ENCODE measurements around the gene EPB41L5. TPM values are rescaled to one million over a fixed set of nuclear protein-coding genes. Genes with fewer than 3 reads are reported as not detected.
"Not testable (repeated sequence)": the region's sequence is repeated elsewhere in the genome, so short reads cannot be mapped to it uniquely, and the experiment has no call there.

The EPB41L5 gene
- total RNA-seq, 2 donors from 2014 or later: 11.5 to 16.1 TPM

DNA sequence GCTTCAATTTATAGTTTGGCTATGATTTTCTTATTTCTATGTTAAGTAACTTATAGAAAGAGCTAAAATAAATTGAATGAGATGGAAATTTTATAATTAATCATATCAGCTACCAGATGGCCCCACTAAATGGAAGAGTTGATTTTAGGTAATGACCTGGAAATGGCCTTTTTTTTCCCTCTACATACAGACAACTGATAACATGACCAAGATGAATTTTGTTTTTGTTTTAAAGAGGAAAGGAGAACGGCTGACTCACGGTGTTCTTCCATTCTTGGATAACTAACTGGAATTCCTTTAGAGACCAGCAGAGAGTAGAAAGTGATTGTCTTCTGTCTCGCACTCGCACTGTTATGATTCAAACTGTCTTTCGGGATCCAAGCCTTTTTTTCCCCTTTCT lies 119.3 kb downstream of the EPB41L5 start:
- intact Hi-C loops (cut with DNase I): no loop called here
- no peak for DNase-seq (ENCODE audit: low spot score)

- no peak for DNase-seq (ENCODE audit: low spot score)
- intact Hi-C loops (cut with DNase I): no loop called here
These were observed 119.8 kb downstream of the EPB41L5 start for GRCh38 chr2:120132691-120133090.

DNA sequence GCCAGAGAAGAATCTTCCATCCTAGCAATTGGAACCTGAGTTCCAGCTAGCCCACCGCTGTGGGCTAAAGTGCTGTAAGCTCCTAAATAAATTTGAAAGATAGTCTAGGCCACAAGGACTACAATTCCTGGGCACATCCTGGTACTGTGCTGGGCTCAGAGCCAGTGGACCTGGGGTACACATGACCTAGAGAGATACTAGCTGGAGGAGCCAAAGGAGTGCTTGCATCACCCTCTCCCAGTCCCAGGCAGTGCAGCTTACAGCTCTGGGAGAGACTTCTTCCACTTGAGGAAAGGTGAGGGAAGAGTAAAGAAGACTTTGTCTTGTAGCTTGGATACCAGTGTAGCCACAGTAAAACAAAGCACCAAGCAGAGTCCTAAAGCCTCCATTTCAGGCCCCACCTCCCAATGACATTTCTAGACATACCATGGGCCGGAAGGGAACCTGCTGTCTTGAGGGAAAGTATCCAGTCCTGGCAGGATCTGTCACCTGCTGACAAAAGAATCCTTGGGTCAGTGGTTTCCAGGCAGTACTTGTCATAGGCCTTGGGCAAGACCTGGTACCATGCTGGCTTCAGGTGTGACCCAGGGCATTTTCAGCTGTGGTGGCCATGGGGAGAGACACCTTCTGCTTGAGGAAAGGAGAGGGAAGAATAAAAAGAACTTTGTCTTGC lies 120.8 kb downstream of the EPB41L5 start:
- no peak for DNase-seq (ENCODE audit: low spot score)
- intact Hi-C loops (cut with DNase I): no loop called here

DNA sequence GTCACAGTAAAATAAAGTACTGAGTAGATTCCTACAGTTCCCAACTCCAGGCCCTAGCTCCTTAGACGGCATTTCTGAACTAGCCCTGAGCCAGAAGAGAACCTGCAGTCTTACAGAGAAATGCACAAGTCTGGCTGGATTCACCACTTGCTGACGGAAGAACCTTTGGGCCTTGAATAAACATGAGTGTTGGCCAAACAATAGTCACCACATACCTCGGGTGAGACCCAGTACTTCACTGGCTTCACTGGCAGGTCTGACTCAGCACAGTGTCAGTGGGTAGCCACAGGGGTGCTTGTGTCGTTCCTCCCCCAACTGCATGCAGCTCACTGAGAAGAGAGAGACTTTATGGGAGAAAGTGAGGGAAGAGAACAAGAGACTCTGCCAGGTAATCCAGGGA lies 121.4 kb downstream of the EPB41L5 start:
- intact Hi-C loops (cut with DNase I): no loop called here
- no peak for DNase-seq (ENCODE audit: low spot score)

DNA sequence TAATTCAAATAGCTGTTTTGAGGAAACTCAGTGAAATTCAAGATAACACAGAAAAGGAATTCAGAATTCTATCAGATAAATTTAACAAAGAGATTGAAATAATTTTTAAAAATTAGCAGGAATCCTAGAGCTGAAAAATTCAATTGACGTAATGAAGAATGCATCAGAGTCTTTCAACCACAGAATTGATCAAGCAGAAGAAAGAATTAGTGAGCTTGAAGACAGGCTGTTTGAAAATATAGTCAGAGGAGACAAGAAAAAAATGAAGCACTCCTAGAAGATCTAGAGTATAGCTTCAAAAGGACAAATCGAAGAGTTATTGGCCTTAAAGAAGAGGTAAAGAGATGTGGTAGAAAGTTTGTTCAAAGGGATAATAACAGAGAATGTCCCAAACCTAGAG lies 122.1 kb downstream of the EPB41L5 start:
- DNase-seq (ENCODE audit: low spot score); intact Hi-C loops (cut with DNase I): not testable (repeated sequence)

DNA sequence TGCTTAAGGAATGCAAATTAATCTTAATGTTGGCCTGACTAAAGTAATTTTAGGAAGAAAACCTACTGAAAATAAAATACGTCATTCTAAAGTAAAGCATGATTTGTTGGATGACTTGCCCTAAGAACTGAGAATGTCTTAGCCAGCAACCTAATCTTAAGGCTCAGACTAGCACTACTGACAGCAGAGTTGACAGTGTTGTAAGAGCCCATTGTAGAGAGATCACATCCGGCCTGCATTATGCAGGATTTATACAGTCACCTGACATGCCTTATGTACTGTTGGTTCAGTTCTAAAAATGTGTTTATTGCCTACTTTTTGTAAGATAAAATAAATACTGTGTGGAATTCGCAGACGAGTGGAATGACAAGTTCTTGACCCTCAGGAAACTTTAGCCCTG lies 128.0 kb downstream of the EPB41L5 start:
- DNase-seq (ENCODE audit: low spot score): no peak
- intact Hi-C loops (cut with DNase I): no loop called here

- DNase-seq (ENCODE audit: low spot score): no peak
- intact Hi-C loops (cut with DNase I): no loop called here
These were observed 128.6 kb downstream of the EPB41L5 start for GRCh38 chr2:120141300-120142069.

- intact Hi-C loops (cut with DNase I): no loop called here
These were observed 129.8 kb downstream of the EPB41L5 start for GRCh38 chr2:120142528-120143219.

GRCh38 chr2:120148229-120148628 lies 135.4 kb downstream of the EPB41L5 start:
- no peak for DNase-seq (ENCODE audit: low spot score)
- intact Hi-C loops (cut with DNase I): no loop called here

More at GRCh38 chr2:120142528-120143219, 129.8 kb downstream of the EPB41L5 start:
- DNase-seq (ENCODE audit: low spot score): no peak

GRCh38 chr2:120148669-120149068 lies 135.8 kb downstream of the EPB41L5 start:
- DNase-seq (ENCODE audit: low spot score): no peak
- intact Hi-C loops (cut with DNase I): no loop called here

- intact Hi-C loops (cut with DNase I): no loop called here
- no peak for DNase-seq (ENCODE audit: low spot score)
These were observed 136.5 kb downstream of the EPB41L5 start for GRCh38 chr2:120149406-120149805.

- intact Hi-C loops (cut with DNase I): no loop called here
- DNase-seq (ENCODE audit: low spot score): no peak
These were observed 137.2 kb downstream of the EPB41L5 start for GRCh38 chr2:120150040-120150482.

DNA sequence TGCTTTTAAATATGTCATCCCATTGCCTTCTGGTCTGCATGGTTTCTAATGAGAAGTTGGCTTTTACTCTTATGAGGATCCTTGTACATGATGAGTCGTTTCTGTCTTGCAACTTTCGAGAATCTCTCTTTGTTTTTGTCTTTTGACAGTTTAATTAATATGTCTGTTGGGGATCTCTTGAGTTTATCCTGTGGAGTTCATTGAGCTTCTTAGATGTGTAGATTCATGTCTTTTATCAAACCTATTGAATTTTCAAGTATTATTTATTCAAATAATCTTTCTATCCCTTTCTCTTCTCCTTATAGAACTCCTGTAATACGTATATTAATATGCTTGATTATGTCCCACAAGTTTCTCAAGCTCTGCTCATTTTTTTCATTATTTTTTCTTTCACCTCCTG lies 142.4 kb downstream of the EPB41L5 start:
- intact Hi-C loops (cut with DNase I): no loop called here
- no peak for DNase-seq (ENCODE audit: low spot score)

GRCh38 chr2:120158658-120159057 lies 145.8 kb downstream of the EPB41L5 start:
- intact Hi-C loops (cut with DNase I); DNase-seq (ENCODE audit: low spot score): not testable (repeated sequence)

DNA sequence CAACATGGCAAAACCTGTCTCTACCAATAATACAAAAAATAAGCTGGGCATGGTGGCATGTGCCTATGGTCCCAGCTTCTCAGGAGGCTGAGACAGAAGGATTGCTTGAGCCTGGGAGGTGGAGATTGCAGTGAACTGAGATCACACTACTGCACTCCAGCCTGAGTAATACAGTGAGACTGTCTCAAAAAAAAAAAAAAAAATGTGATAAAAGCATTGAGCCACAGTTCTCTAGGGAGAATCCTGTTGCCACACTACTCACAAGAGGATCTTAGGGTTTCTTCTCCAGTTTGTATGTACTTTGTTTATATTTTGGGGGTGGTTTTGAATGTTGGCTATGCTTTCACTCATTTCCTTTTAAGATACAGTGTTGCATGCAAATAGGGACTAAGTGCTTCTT lies 148.3 kb downstream of the EPB41L5 start:
- intact Hi-C loops (cut with DNase I): no loop called here
- no peak for DNase-seq (ENCODE audit: low spot score)

DNA sequence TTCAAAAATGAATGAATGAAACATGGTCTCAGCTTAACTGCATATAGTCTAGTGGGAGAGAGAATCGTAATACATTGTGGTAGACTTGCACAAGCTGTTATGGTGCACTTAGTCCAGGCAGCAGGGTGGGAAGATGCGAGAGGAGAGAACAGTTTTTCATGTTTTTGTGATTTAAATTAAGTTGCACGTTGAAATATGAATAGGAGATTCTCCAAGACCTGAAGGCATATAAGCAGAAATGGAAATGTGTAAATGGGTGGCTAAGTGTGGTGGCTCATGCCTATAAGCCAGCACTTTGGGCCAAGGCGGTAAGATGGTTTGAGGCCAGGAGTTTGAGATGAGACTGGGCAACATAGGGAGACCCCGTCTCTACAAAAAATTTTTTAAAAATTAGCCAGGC lies 149.8 kb downstream of the EPB41L5 start:
- DNase-seq (ENCODE audit: low spot score): no peak
- intact Hi-C loops (cut with DNase I): no loop called here

DNA sequence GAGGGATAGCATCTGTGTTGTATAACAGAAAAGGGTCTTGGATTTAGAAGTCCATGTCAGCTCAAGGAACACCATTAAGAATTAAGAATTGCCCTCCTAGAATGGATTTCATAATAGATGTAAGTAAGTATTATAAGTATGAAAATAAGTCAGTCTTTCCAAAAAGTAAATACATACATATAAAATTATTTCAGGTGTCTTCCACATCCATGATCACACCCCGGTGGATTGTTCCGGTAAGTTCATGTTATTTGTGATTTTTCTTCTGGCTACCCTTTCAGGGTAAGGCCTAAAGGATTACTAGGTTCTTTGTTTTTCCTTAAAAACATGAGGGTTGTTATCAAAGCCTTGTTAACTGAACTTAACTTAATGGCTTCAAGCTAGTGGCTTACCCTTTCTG lies 154.4 kb downstream of the EPB41L5 start:
- intact Hi-C loops (cut with DNase I): no loop called here
- no peak for DNase-seq (ENCODE audit: low spot score)

- intact Hi-C loops (cut with DNase I): no loop called here
- DNase-seq (ENCODE audit: low spot score): no peak
These were observed 156.1 kb downstream of the EPB41L5 start for GRCh38 chr2:120169020-120169419.

DNA sequence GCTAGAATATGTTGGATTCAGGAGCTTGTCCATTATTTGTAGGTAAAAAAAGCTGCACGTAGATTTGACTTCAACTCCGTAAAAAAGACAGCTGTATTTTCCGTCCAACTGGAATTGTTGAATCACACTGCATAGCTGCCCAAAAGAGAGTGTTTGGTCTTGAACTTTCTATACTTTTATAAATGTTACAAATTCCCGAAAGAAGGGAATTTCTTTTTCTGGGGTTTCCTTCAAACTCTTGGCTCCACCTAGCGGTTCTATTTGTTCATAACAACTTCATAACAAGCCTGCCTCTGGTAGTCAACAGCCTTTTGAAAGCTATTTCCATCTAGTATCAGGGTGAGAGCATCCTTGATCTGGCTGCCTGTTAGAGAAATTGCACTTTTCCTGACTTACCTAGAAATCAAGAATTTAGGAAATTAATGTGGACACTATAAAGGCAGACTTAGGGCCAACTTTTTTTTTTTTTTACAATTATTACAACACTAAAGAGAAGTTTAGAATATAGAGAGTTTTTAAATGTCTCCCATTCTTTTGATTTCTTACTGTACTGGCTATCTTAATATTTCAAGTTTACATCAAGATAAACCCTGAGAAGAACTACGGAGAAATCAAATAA lies 162.2 kb downstream of the EPB41L5 start:
- intact Hi-C loops (cut with DNase I): loop anchor here in 1 of 2 donors (10.0 kb wide), 1 partner anchor 470 kb away; no protein-coding TSS in a partner anchor
- DNase-seq (ENCODE audit: low spot score): no peak

- DNase-seq (ENCODE audit: low spot score): no peak
- intact Hi-C loops (cut with DNase I): loop anchor here in 1 of 2 donors (10.0 kb wide), 1 partner anchor 472 kb away; no protein-coding TSS in a partner anchor
These were observed 163.6 kb downstream of the EPB41L5 start for GRCh38 chr2:120176526-120176925.

All from posterior vena cava (tissue), 2 donors.